T-helper 2 cell treated with Interferon-gamma antibody and Interleukin-4, amounts not matched to agents 100 ng/mL and 5 ng/mL, for 36 hours (primary cell): ENCODE results near the gene BSPH1. TPM values are rescaled to one million over a fixed set of nuclear protein-coding genes. Genes with fewer than 3 reads are reported as not detected.
"Not testable (repeated sequence)": the region's sequence is repeated elsewhere in the genome, so short reads cannot be mapped to it uniquely, and the experiment has no call there.

ENCODE experiments used
- intact Hi-C: fragments of 100-400 bp; cut with micrococcal nuclease; formaldehyde crosslinking; loops from one replicate; pipeline ENCODE4 v1.15.1; 2023
- total RNA-seq: library from RNA; stranded (reverse); gene quantifications from 2 replicates; pipeline ENCODE4 v1.2.3, GENCODE V29; 2022

Gene BSPH1, protein sequence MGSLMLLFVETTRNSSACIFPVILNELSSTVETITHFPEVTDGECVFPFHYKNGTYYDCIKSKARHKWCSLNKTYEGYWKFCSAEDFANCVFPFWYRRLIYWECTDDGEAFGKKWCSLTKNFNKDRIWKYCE
- not detected in 2 replicates for total RNA-seq

DNA sequence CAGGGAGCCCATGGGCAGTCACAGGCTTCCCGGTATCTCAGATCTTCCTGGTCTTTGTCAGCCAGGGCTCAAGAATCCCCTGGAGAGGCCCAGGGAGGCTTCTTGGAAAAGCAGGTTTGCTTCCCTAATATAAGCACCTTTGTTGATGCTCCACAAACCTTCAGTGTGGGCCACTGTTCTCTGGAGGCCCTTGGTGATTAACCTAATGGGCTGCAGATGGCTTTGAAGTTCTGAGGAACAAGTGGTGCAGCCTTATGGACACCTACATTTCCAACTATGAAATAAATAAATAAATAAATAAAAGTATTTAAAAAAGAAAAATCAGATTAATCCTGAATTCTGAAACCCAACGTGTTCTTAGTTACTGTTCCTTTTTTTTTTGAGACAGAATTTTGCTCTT, at the start of gene BSPH1:
TSS of gene BSPH1 (minus strand) at position 101 of the 400 bp plus-strand sequence. CDS start at position 12, 89 bp downstream.
- intact Hi-C loops, result no loop called here

DNA sequence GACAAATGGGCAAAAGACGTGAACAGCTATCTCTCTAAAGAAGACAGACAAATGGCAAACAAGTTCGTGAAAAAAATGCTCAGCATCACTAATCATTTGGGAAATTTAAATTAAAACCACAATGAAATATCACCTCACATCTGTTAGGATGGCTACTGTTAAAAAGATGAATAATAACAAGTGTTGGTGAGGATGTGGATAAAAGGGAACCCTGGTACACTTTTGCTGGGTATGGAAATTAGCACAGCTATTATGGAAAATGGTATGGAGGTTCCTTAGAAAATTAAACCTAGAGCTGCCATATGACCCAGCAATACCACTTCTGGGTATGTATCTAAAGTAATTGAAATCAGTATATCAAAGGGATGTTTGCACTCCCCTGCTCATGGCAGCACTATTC, 44.8 kb upstream of the BSPH1 start:
- intact Hi-C loops, result no loop called here

DNA sequence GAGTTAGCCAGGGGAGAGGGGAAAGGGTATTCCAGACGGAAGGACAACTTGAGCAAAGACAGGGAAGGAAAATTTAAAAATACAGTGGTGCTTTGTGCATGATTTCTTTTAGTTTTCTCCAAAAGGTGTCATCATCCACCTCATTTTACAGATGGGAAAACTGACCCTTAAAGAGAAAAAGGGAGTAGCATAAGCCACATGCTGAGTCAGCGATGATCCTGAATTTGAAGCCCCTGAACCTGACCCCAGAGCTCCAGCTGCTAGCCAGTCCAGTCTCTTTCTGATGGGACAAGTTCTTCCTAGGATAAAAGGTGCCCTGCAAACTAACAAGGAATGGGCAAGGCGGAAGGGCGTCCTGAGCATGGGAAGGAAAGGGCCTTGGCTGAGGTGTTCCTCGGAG, 41.6 kb upstream of the BSPH1 start:
- intact Hi-C loops, result no loop called here

DNA sequence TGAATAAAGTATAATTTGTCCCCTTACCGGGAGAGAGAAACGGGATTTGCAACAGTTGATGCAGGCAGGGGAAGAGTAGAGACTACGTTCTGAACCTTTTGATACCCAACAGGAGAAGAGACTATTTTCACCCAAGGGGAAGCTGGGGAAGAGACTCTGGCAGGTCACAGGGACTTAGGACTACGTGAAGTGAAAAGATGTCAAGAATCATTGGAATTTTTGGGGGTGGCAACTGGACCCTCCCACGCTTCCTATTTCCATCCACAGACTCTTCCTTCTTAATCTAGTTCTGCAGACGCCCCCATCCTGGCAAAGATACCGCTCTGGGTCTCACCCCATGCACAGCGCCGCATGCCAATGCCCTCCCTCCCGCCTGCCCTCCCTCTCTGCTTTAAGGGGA, 38.1 kb upstream of the BSPH1 start:
- intact Hi-C loops, result no loop called here

- intact Hi-C loops, result no loop called here
These were observed 37.5 kb upstream of the BSPH1 start for GRCh38 chr19:48029431-48029830.

- intact Hi-C loops, result no loop called here
These were observed 33.5 kb upstream of the BSPH1 start for GRCh38 chr19:48025480-48025879.

- intact Hi-C loops, result no loop called here
These were observed 31.5 kb upstream of the BSPH1 start for GRCh38 chr19:48023518-48023917.

- intact Hi-C loops, result no loop called here
These were observed 31.0 kb upstream of the BSPH1 start for GRCh38 chr19:48023011-48023410.

- intact Hi-C loops, result no loop called here
These were observed 28.7 kb upstream of the BSPH1 start for GRCh38 chr19:48020686-48021085.

GRCh38 chr19:48010932-48011758, 19.2 kb upstream of the BSPH1 start:
- intact Hi-C loops, result no loop called here

- intact Hi-C loops, result no loop called here
These were observed 14.8 kb upstream of the BSPH1 start for GRCh38 chr19:48006762-48007161.

DNA sequence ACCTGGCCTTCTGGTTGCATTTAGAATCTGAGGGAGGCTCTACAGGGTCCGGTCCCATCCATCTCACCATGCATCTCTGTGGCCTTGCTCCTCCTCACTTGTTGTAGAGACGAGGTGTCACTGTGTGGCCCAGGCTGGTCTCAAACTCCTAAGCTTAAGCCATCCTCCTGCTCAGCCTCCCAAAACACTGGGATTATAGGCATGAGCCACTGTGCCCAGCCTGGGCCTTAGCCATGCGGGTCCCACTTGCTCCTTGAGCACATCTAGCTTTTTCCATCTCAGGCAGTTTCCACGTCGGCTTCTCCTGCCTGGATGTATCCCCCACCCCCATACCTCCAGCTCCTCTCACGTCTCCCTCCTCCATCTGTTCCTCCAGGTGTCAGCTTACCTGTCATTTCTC, 12.3 kb upstream of the BSPH1 start:
- intact Hi-C loops, result no loop called here

- intact Hi-C loops, result no loop called here
These were observed 8.9 kb upstream of the BSPH1 start for GRCh38 chr19:48000846-48001245.

- intact Hi-C loops, result no loop called here
These were observed 6.8 kb upstream of the BSPH1 start for GRCh38 chr19:47998800-47999199.

GRCh38 chr19:47996230-47996727, 4.3 kb upstream of the BSPH1 start:
- intact Hi-C loops, result no loop called here

GRCh38 chr19:47994209-47994802, 2.3 kb upstream of the BSPH1 start, which contains the start of gene ELSPBP1:
Gene ELSPBP1 (plus strand): TSS chr19:47994632. CDS start chr19:48008668, 14,036 bp downstream.
- intact Hi-C loops, result no loop called here

DNA sequence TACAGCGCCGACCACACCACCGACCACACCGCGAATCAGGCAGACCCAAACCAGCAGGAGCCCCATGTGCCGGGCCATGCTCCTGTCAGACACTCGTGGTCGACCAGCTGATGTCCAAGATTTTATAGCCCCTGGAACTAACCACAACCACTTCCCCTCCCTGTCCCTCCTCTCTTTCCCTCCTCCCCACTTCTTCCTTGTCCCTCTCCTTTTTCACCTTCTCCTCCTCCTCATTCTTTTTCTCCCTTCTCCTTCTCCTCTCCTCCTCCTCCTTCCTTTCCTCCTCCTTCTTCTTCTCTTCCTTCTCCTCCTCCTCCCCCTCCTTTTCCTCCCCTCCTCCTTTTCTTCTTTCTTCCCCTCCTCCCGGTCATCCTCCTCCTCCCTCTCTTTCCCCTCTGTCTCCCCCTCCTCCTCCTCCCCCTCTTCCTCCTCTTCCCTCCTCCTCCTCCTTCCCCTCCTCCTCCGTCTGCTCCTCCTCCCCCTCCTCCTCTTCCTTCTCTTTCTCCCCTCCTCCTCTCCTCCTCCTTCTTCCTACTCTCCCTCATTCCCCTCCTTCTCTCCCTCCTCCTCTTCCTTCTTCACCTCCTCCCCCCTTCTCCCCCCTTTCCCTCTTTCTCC, 670 bp downstream of the BSPH1 start:
- intact Hi-C loops, result no loop called here

DNA sequence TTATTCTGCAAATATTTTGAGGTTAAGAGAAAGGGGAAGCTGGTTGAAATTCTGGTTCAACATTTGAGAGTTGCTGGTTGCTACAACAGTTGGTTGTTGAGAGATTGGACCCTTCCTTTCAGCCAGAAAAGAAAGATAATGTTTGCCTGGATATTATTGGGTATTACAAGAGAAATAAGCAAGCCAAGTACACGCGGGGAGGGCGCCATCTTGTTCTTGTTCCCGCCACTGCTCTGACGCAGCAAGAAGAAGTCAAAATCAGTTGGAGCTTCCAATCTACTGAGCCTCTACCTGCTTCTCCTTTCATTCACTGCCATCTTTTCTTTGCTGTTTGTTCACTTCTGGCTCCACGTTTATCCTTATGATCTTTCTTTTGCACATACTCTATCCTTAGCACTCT, 18.4 kb downstream of the BSPH1 start:
- intact Hi-C loops, result no loop called here

DNA sequence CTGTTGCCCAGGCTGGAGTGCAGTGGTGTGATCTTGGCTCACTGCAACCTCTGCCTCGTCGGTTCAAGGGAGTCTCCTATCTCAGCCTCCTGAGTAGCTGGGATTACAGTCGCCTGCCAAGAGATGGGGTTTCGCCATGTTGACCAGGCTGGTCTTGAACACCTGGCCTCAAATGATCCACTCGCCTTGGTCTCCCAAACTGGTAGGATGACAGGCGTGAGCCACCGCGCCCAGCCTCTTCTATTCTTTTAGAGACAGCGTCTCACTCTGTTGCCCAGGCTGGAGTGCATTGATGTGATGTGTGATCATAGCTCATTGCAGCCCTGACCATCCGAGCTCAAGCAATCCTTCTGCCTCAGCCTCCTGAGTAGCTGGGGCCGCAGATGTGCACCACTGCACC, 36.0 kb downstream of the BSPH1 start:
- intact Hi-C loops, result not testable (repeated sequence)

GRCh38 chr19:47952132-47952531, 39.8 kb downstream of the BSPH1 start:
- intact Hi-C loops, result not testable (repeated sequence)

GRCh38 chr19:47949852-47950521, 42.0 kb downstream of the BSPH1 start:
- intact Hi-C loops, result not testable (repeated sequence)
